ENCODE data around the gene SPATS2.

- no peak for TF ChIP-seq CTCF (IDR thresholded peaks at IDR 0.05)
- TF ChIP-seq EZH2phosphoT487 (IDR thresholded peaks at IDR 0.05) = no peak
These were observed 32.6 kb upstream of the SPATS2 start for GRCh38 chr12:49334681-49335080.
